GM13976 (cell line): ENCODE results near the gene CBX4.

Experiments used
- DNase-seq: peaks from one replicate; pipeline ENCODE4 v3.0.0; 2012; ENCODE audit warnings: low spot score
- CTCF ChIP-seq: IDR thresholded peaks from 2 replicates; pipeline ENCODE4 v1.5.1; 2012; ENCODE audit warnings: borderline replicate concordance, mild to moderate bottlenecking; ENCODE audit not compliant: insufficient read depth; ENCODE audit errors: extremely low read depth, missing control alignments, control extremely low read depth
- in situ Hi-C: fragments of 300-500 bp; cut with MboI; formaldehyde crosslinking; loops from one replicate; pipeline ENCODE4 v1.12.0; 2022; ENCODE audit warnings: low sequenced_read_pairs, mixed read lengths, inconsistent platforms; ENCODE audit not compliant: unreplicated experiment

The CBX4 gene

GRCh38 chr17:79815836-79816461 is 23.3 kb downstream of the CBX4 start:
- in situ Hi-C loops = no loop called here

DNA sequence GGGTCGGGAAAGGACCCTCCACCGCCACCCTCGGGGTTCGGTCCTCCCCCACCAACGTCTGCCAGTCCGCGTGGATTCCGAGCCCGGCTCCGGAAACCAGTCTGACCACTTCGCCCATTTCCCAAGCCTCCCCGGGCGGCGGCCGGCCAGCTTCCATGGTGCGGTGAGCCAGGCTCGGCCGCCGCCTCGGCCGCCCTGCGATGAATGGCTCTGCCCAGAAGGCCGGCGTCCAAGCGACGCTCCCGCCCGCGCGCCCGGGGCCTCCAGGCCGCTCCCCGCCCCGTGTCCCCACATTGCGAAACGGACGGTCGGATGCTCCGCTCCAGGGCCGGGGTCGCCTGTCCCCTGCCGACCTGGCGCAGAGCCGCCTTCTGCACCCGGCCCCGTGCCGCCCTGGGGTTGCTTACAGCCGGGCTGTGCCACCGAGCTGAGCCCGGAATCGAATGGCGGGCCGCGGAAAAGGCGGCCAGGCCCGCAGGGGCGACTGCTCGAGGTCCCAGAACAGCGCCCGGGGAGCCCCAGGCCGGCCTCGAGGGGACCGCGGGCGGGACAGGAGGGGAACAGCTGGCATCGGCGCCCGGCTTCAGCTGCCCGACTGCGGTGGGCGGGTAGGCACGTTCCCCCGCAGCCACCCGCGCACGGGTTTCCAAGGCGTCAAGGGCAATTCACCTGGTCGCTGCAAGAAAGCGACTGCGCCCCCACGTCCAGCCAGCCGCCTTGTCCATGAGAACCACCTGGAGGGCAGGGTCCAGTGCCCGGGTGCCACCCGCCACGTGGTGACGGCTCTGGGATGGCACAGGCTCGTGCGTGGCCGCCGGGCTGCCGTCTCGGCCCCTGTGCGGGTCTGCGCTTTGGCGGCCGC is 24.0 kb downstream of the CBX4 start:
- no peak for DNase-seq
- in situ Hi-C loops = no loop called here
- no peak for TF ChIP-seq CTCF

More at GRCh38 chr17:79815836-79816461, 23.3 kb downstream of the CBX4 start:
- TF ChIP-seq CTCF = no peak
- no peak for DNase-seq

GRCh38 chr17:79814127-79814973 is 24.9 kb downstream of the CBX4 start:
- no peak for DNase-seq
- in situ Hi-C loops = no loop called here
- TF ChIP-seq CTCF = no peak

- TF ChIP-seq CTCF = no peak
- in situ Hi-C loops = no loop called here
- no peak for DNase-seq
Measured at GRCh38 chr17:79813297-79814126, 25.7 kb downstream of the CBX4 start.

GRCh38 chr17:79812353-79813258 is 26.6 kb downstream of the CBX4 start:
- in situ Hi-C loops = no loop called here
- no peak for TF ChIP-seq CTCF
- no peak for DNase-seq
